ENCODE measurements around the gene PICK1. TPM values are rescaled to one million over a fixed set of nuclear protein-coding genes. Genes with fewer than 3 reads are reported as not detected.

Gene PICK1
- total and polyA plus RNA-seq, 8 donors, result 12.5 to 55.0 (median 23.3) TPM

GRCh38 chr22:38028344-38029130 lies 28.7 kb upstream of the PICK1 start:
- peak in 1 of 6 donors; percentile 5 for DNase-seq

GRCh38 chr22:38029370-38029769 lies 27.8 kb upstream of the PICK1 start:
- Histone ChIP-seq H3K27me3 (no peaks in the 10 kb centered on the region), H3K36me3 (no peaks in the 10 kb centered on the region), H3K4me1 (no peaks in the 10 kb centered on the region), H3K27ac (no peak overlapping the region), H3K9me3 (no peaks in the 10 kb centered on the region), H3K4me3 (no peak overlapping the region)
- no peak for FAIRE-seq
- peak in 1 of 6 donors; percentile 1 for DNase-seq
- ATAC-seq, result no peak
- intact Hi-C loops (cut with DNase I), result no loop called here
- no peak for TF ChIP-seq CTCF (IDR thresholded peaks at IDR 0.05)

More at GRCh38 chr22:38028344-38029130, 28.7 kb upstream of the PICK1 start:
- Histone ChIP-seq H3K27me3 (no peaks in the 10 kb centered on the region), H3K4me3 (no peak overlapping the region), H3K4me1 (no peaks in the 10 kb centered on the region), H3K9me3 (no peaks in the 10 kb centered on the region), H3K36me3 (no peaks in the 10 kb centered on the region), H3K27ac (no peak overlapping the region)
- ATAC-seq, result no peak
- FAIRE-seq, result no peak
- TF ChIP-seq CTCF (IDR thresholded peaks at IDR 0.05), result no peak
- intact Hi-C loops (cut with DNase I), result no loop called here
- 84 to 85% methylated on average over 15 of the region's 15 CpGs for WGBS, 2 donors

- no peak for TF ChIP-seq CTCF (IDR thresholded peaks at IDR 0.05)
- H3K4me3 ChIP-seq, result no peak overlapping the region
- H3K36me3 ChIP-seq, result no peaks in the 10 kb centered on the region
- FAIRE-seq (no peak), ATAC-seq (no peak), DNase-seq (peak in 1 of 6 donors; percentile 6)
- intact Hi-C loops (cut with DNase I), result no loop called here
- H3K27me3 ChIP-seq, result no peaks in the 10 kb centered on the region
- H3K9me3 ChIP-seq, result no peaks in the 10 kb centered on the region
- H3K27ac ChIP-seq, result no peak overlapping the region
- WGBS, 2 donors, result 68 to 80% methylated on average over 5 of the region's 5 CpGs
- no peaks in the 10 kb centered on the region for H3K4me1 ChIP-seq
Measured at GRCh38 chr22:38029901-38030300, 27.3 kb upstream of the PICK1 start.

- no peak overlapping the region for H3K4me3 ChIP-seq
- DNase-seq, result peak in 1 of 6 donors; percentile 7
- no peaks in the 10 kb centered on the region for H3K27me3 ChIP-seq
- H3K36me3 ChIP-seq, result no peaks in the 10 kb centered on the region
- no peak for TF ChIP-seq CTCF (IDR thresholded peaks at IDR 0.05)
- H3K4me1 ChIP-seq, result no peaks in the 10 kb centered on the region
- H3K9me3 ChIP-seq, result no peaks in the 10 kb centered on the region
- H3K27ac ChIP-seq, result no peak overlapping the region
- ATAC-seq, result no peak
- 75 to 78% methylated on average over 16 of the region's 16 CpGs for whole genome bisulfite sequencing, 2 donors
- intact Hi-C loops (cut with DNase I), result no loop called here
- FAIRE-seq, result no peak
Measured at GRCh38 chr22:38030311-38031133, 26.7 kb upstream of the PICK1 start.
